ENCODE measurements around the gene KMT5B. TPM values are rescaled to one million over a fixed set of nuclear protein-coding genes. Genes with fewer than 3 reads are reported as not detected.

The KMT5B gene
- total RNA-seq, 1 donor from 2014 or later, result 46.8 TPM

DNA sequence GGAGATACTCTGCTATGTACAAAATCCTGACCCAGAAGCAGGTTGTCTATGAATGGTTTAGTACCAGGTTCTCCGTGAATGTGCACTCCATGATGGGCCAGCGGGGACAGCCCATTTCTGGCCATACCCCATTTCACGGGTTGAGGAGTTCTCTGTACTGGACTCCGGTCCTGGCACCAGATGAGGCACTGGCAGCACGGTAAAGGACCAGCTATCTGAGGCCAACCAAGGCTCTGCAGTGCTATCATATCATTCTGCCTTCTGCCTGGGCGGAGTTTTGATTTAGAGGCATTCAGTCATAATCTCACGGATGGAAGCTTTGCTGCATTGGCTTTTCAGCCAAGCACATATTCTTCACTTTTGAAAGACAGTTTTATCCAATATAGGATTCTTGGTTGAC is 18.5 kb upstream of the KMT5B start:
- Mint-ChIP-seq H3K4me3 (ENCODE audit: unreplicated experiment) (no peak overlapping the region), H3K4me1 (ENCODE audit: unreplicated experiment) (no peaks in the 10 kb centered on the region), H3K27ac (ENCODE audit: unreplicated experiment) (no peak overlapping the region), H3K27me3 (ENCODE audit: unreplicated experiment) (peaks cover 4% of the 10 kb centered on the region), H3K9me3 (ENCODE audit: unreplicated experiment) (no peaks in the 10 kb centered on the region), H3K36me3 (ENCODE audit: low read depth, unreplicated experiment) (no peaks in the 10 kb centered on the region)
- no peak for DNase-seq (ENCODE audit: low spot score)
- TF ChIP-seq, protein P1, sequence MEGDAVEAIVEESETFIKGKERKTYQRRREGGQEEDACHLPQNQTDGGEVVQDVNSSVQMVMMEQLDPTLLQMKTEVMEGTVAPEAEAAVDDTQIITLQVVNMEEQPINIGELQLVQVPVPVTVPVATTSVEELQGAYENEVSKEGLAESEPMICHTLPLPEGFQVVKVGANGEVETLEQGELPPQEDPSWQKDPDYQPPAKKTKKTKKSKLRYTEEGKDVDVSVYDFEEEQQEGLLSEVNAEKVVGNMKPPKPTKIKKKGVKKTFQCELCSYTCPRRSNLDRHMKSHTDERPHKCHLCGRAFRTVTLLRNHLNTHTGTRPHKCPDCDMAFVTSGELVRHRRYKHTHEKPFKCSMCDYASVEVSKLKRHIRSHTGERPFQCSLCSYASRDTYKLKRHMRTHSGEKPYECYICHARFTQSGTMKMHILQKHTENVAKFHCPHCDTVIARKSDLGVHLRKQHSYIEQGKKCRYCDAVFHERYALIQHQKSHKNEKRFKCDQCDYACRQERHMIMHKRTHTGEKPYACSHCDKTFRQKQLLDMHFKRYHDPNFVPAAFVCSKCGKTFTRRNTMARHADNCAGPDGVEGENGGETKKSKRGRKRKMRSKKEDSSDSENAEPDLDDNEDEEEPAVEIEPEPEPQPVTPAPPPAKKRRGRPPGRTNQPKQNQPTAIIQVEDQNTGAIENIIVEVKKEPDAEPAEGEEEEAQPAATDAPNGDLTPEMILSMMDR (IDR thresholded peaks at IDR 0.05; ENCODE audit: unreplicated experiment), result no peak

DNA sequence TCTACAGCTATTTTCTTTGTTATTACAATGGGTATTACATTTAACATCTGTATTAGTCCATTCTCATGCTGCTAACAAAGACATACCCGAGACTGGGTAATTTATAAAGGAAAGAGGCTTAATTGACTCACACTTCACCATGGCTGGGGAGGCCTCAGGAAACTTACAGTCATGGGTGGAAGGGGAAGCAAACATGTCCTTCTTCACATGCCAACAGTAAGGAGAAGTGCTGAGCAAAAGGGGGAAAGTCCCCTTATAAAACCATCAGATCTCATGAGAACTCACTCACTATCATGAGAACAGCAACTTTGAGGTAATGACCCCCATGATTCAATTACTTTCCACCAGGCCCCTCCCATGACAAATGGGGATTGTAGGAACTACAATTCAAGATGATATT is 16.5 kb upstream of the KMT5B start:
- Mint-ChIP-seq H3K36me3 (ENCODE audit: low read depth, unreplicated experiment) (no peaks in the 10 kb centered on the region), H3K27me3 (ENCODE audit: unreplicated experiment) (peaks cover 8% of the 10 kb centered on the region), H3K9me3 (ENCODE audit: unreplicated experiment) (no peaks in the 10 kb centered on the region), H3K4me1 (ENCODE audit: unreplicated experiment) (no peaks in the 10 kb centered on the region), H3K27ac (ENCODE audit: unreplicated experiment) (no peak overlapping the region), H3K4me3 (ENCODE audit: unreplicated experiment) (no peak overlapping the region)
- DNase-seq (ENCODE audit: low spot score), result no peak
- TF ChIP-seq, protein P1 (IDR thresholded peaks at IDR 0.05; ENCODE audit: unreplicated experiment), result no peak

DNA sequence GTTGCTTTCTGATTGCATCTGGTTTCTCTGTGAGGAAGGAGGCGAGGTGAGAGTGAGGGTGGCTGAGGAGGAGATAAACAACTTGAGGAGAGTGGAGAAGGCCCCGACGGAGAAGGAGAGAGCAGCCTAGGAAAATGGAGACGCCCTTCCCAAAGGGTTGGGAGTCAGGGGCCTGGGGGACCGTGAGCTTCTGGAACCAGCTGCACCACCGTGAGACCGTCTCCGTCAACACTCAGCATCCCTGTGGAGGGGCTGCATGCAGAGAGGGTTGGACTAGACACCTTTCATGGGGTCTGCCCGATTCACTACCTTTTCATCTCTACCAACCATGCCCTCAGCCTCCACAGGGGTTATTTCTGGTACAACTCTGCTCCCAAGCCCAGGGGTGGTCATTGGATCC is 13.3 kb upstream of the KMT5B start:
- Mint-ChIP-seq H3K4me1 (ENCODE audit: unreplicated experiment) (no peaks in the 10 kb centered on the region), H3K27me3 (ENCODE audit: unreplicated experiment) (peaks cover 5% of the 10 kb centered on the region), H3K36me3 (ENCODE audit: low read depth, unreplicated experiment) (no peaks in the 10 kb centered on the region), H3K27ac (ENCODE audit: unreplicated experiment) (no peak overlapping the region), H3K9me3 (ENCODE audit: unreplicated experiment) (no peaks in the 10 kb centered on the region), H3K4me3 (ENCODE audit: unreplicated experiment) (no peak overlapping the region)
- TF ChIP-seq, protein P1 (IDR thresholded peaks at IDR 0.05; ENCODE audit: unreplicated experiment), result no peak
- no peak for DNase-seq (ENCODE audit: low spot score)

DNA sequence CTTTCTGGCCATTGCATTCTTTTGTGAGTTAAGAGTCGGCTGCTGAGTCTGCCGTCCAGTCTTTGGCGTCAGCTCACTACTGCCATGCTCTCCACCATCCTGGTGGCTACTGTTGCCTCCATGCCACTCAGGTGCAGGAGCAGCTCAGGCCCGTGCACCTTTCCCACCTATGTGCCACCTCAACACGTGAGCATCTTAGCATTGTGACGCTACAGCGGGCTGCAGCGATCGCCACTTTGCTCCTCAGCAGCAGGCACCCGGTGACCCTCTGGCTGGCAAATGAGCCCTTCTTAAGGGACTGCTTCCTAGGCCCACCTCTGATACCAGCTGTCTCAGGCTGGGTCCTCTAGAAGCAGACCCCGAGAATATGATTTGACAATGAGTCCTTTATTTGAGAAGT is 11.5 kb upstream of the KMT5B start:
- H3K36me3 Mint-ChIP-seq (ENCODE audit: low read depth, unreplicated experiment), result no peaks in the 10 kb centered on the region
- DNase-seq (ENCODE audit: low spot score), result no peak
- no peak overlapping the region for H3K4me3 Mint-ChIP-seq (ENCODE audit: unreplicated experiment)
- H3K9me3 Mint-ChIP-seq (ENCODE audit: unreplicated experiment), result no peaks in the 10 kb centered on the region
- H3K27ac Mint-ChIP-seq (ENCODE audit: unreplicated experiment), result no peak overlapping the region
- peaks cover 5% of the 10 kb centered on the region for H3K27me3 Mint-ChIP-seq (ENCODE audit: unreplicated experiment)
- TF ChIP-seq, protein P1 (IDR thresholded peaks at IDR 0.05; ENCODE audit: unreplicated experiment), result no peak
- H3K4me1 Mint-ChIP-seq (ENCODE audit: unreplicated experiment), result no peaks in the 10 kb centered on the region

DNA sequence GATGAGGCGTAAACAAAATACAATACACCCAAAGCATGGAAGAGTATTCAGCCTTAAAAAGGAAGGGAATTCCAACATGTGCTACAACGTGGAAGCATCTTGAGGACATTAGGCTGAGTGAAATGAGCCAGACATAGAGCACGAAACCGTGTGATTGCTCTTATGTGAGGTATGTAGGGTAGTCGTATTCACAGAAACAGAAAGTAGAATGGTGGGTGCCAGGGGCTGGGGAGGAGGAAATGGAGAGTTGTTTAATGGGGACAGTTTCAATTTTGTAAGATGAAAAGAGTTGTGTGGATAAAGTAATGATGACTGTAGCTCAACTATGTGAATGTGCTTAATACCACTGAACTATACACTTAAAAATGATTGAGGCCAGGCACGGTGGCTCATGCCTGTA is 10.2 kb upstream of the KMT5B start:
- Mint-ChIP-seq H3K27me3 (ENCODE audit: unreplicated experiment) (peaks cover 5% of the 10 kb centered on the region), H3K4me3 (ENCODE audit: unreplicated experiment) (no peak overlapping the region), H3K36me3 (ENCODE audit: low read depth, unreplicated experiment) (no peaks in the 10 kb centered on the region), H3K27ac (ENCODE audit: unreplicated experiment) (no peak overlapping the region), H3K9me3 (ENCODE audit: unreplicated experiment) (no peaks in the 10 kb centered on the region), H3K4me1 (ENCODE audit: unreplicated experiment) (no peaks in the 10 kb centered on the region)
- TF ChIP-seq, protein P1 (IDR thresholded peaks at IDR 0.05; ENCODE audit: unreplicated experiment), result no peak
- DNase-seq (ENCODE audit: low spot score), result no peak

All from endothelial cell (in vitro differentiated cells).